ENCODE results near the gene PSME3.
A peak's percentile ranks its signal among the peaks of the same experiment; 100 is the strongest.

Gene PSME3

DNA sequence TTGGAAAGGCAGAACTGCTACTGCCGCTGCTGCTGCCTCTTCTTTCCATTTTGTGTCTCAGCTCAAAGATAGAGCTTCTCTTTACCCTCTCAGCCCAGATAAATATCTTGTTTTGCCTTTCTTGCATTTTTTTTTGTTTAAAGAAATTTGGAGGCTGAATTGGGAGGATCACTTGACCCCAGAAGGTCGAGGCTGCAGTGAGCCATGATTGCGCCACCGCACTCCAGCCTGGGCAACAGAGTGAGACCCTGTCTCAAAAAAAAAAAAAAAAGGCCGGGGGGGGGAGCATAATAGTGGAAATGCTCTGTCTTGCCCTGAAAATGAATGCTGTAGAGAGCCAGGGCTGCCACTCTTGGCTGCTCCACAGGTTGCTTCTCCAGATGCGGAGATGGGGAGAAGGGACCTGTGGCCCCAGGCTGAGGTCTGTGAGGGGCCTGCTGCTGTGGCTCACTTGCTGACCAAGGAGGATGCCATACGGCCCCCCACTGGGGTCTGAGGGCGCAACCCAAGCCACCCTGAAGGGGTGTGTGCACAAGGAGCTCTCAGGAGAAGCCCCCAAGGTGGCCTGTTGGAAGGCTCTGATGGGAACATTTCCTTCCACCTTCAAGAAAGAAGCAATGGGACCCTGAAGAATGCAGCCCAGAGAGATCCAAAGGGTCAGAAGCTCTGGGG lies 45.9 kb downstream of the PSME3 start:
- Histone ChIP-seq H3K36me3 (ENCODE audit: control insufficient read depth in 2 of 2, insufficient read depth in 1 of 2, low read length in 2 of 2) (no peaks in the 10 kb centered on the region), H3K27ac (ENCODE audit: extremely low read depth, low read depth, low read length) (no peak overlapping the region), H3K4me3 (ENCODE audit: low read depth, low read length) (no peak overlapping the region), H3K4me1 (ENCODE audit: control insufficient read depth, insufficient read depth, low read length) (no peaks in the 10 kb centered on the region), H3K9me3 (ENCODE audit: control insufficient read depth, insufficient read depth, low read depth, low read length) (no peaks in the 10 kb centered on the region)
- POLR2A ChIA-PET: no interaction called here
- TF ChIP-seq SCRT2 (tag by site-specific recombination; IDR thresholded peaks at IDR 0.05) (peak; percentile 29; the same call in 1 of the 2 replicates), ZNF157 (tag by site-specific recombination; IDR thresholded peaks at IDR 0.05) (no peak)
- CTCF ChIA-PET: interaction anchor here (0.6 to 2.0 kb wide), 6 partner anchors 22 to 301 kb away, joined by 3 to 6 read pairs (median 4); partner anchors contain the start of genes PLEKHH3 and PSMC3IP

GRCh38 chr17:42879596-42879985 lies 46.4 kb downstream of the PSME3 start:
- TF ChIP-seq ZNF426 (tag by site-specific recombination; IDR thresholded peaks at IDR 0.05): no peak
- TF ChIP-seq ZNF2 (tag by site-specific recombination; IDR thresholded peaks at IDR 0.05): no peak
- no peak for TF ChIP-seq ZNF362 (tag by site-specific recombination; IDR thresholded peaks at IDR 0.05)
- TF ChIP-seq ZNF837 (tag by site-specific recombination; IDR thresholded peaks at IDR 0.05): no peak
- TF ChIP-seq ZNF521 (tag by site-specific recombination; IDR thresholded peaks at IDR 0.05): no peak
- TF ChIP-seq ZNF175 (tag by site-specific recombination; IDR thresholded peaks at IDR 0.05): no peak
- no peak for TF ChIP-seq GLI4 (tag by site-specific recombination; IDR thresholded peaks at IDR 0.05)
- no peak for TF ChIP-seq ZNF140 (tag by site-specific recombination; IDR thresholded peaks at IDR 0.05)
- POLR2A ChIA-PET: interaction anchor here (0.6 kb wide), 1 partner anchor 33 kb away, joined by 5 read pairs; no protein-coding TSS in a partner anchor
- H3K9me3 ChIP-seq (ENCODE audit: control insufficient read depth, insufficient read depth, low read depth, low read length): no peaks in the 10 kb centered on the region
- H3K36me3 ChIP-seq (ENCODE audit: control insufficient read depth in 2 of 2, insufficient read depth in 1 of 2, low read length in 2 of 2): no peaks in the 10 kb centered on the region
- H3K4me1 ChIP-seq (ENCODE audit: control insufficient read depth, insufficient read depth, low read length): no peaks in the 10 kb centered on the region
- no peak overlapping the region for H3K4me3 ChIP-seq (ENCODE audit: low read depth, low read length)
- CTCF ChIA-PET: interaction anchor here (0.7 to 2.0 kb wide), 4 partner anchors 22 to 302 kb away, joined by 3 to 6 read pairs (median 4); partner anchors contain the start of gene PSMC3IP
- no peak overlapping the region for H3K27ac ChIP-seq (ENCODE audit: extremely low read depth, low read depth, low read length)

GRCh38 chr17:42880776-42881310 lies 47.6 kb downstream of the PSME3 start:
- Histone ChIP-seq H3K4me3 (ENCODE audit: low read depth, low read length) (no peak overlapping the region), H3K9me3 (ENCODE audit: control insufficient read depth, insufficient read depth, low read depth, low read length) (no peaks in the 10 kb centered on the region), H3K36me3 (ENCODE audit: control insufficient read depth in 2 of 2, insufficient read depth in 1 of 2, low read length in 2 of 2) (no peaks in the 10 kb centered on the region), H3K4me1 (ENCODE audit: control insufficient read depth, insufficient read depth, low read length) (no peaks in the 10 kb centered on the region), H3K27ac (ENCODE audit: extremely low read depth, low read depth, low read length) (no peak overlapping the region)
- CTCF ChIA-PET: interaction anchor here (0.6 to 2.0 kb wide), 5 partner anchors 11 to 514 kb away, joined by 3 to 6 read pairs (median 4); partner anchors contain the start of gene PSMC3IP
- TF ChIP-seq, protein P1, sequence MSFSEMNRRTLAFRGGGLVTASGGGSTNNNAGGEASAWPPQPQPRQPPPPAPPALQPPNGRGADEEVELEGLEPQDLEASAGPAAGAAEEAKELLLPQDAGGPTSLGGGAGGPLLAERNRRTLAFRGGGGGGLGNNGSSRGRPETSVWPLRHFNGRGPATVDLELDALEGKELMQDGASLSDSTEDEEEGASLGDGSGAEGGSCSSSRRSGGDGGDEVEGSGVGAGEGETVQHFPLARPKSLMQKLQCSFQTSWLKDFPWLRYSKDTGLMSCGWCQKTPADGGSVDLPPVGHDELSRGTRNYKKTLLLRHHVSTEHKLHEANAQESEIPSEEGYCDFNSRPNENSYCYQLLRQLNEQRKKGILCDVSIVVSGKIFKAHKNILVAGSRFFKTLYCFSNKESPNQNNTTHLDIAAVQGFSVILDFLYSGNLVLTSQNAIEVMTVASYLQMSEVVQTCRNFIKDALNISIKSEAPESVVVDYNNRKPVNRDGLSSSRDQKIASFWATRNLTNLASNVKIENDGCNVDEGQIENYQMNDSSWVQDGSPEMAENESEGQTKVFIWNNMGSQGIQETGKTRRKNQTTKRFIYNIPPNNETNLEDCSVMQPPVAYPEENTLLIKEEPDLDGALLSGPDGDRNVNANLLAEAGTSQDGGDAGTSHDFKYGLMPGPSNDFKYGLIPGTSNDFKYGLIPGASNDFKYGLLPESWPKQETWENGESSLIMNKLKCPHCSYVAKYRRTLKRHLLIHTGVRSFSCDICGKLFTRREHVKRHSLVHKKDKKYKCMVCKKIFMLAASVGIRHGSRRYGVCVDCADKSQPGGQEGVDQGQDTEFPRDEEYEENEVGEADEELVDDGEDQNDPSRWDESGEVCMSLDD (tag by site-specific recombination; IDR thresholded peaks at IDR 0.05): no peak
- TF ChIP-seq BCL11B (tag by site-specific recombination; IDR thresholded peaks at IDR 0.05; ENCODE audit: low read depth) (no peak), ZSCAN5A (tag by site-specific recombination; IDR thresholded peaks at IDR 0.05) (no peak), ZNF292 (tag by site-specific recombination; IDR thresholded peaks at IDR 0.05; ENCODE audit: borderline replicate concordance, low read depth) (no peak), ZBTB1 (tag by site-specific recombination; IDR thresholded peaks at IDR 0.05) (no peak), ZNF121 (tag by site-specific recombination; IDR thresholded peaks at IDR 0.05) (no peak), IKZF3 (tag by site-specific recombination; IDR thresholded peaks at IDR 0.05) (no peak), ZNF548 (tag by site-specific recombination; IDR thresholded peaks at IDR 0.05) (no peak), KLF9 (tag by site-specific recombination; IDR thresholded peaks at IDR 0.05; ENCODE audit: low read depth) (no peak)
- TF ChIP-seq, protein P2, sequence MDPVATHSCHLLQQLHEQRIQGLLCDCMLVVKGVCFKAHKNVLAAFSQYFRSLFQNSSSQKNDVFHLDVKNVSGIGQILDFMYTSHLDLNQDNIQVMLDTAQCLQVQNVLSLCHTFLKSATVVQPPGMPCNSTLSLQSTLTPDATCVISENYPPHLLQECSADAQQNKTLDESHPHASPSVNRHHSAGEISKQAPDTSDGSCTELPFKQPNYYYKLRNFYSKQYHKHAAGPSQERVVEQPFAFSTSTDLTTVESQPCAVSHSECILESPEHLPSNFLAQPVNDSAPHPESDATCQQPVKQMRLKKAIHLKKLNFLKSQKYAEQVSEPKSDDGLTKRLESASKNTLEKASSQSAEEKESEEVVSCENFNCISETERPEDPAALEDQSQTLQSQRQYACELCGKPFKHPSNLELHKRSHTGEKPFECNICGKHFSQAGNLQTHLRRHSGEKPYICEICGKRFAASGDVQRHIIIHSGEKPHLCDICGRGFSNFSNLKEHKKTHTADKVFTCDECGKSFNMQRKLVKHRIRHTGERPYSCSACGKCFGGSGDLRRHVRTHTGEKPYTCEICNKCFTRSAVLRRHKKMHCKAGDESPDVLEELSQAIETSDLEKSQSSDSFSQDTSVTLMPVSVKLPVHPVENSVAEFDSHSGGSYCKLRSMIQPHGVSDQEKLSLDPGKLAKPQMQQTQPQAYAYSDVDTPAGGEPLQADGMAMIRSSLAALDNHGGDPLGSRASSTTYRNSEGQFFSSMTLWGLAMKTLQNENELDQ (tag by site-specific recombination; IDR thresholded peaks at IDR 0.05; ENCODE audit: low read depth): no peak
- POLR2A ChIA-PET: no interaction called here
